Astrocyte of the spinal cord (primary cell): ENCODE data around the gene STEAP1B.

ENCODE experiments used
- DNase-seq: peaks from one replicate; pipeline ENCODE4 v3.0.0; 2011; ENCODE audit warnings: low read depth, low spot score
- H3K4me3 ChIP-seq: 2 replicates; pipeline ENCODE4 v1.5.1; 2011; ENCODE audit warnings: low read depth, mild to moderate bottlenecking, low read length, moderate library complexity
- CTCF ChIP-seq: IDR thresholded peaks from 2 replicates; pipeline ENCODE4 v1.5.1; 2012; ENCODE audit warnings: low read depth, mild to moderate bottlenecking, low read length, inconsistent platforms
- in situ Hi-C: cut with HindIII; loops from 2 replicates; pipeline ENCODE4 v1.10.0; 2017; ENCODE audit warnings: low sequenced_read_pairs

The STEAP1B gene

DNA sequence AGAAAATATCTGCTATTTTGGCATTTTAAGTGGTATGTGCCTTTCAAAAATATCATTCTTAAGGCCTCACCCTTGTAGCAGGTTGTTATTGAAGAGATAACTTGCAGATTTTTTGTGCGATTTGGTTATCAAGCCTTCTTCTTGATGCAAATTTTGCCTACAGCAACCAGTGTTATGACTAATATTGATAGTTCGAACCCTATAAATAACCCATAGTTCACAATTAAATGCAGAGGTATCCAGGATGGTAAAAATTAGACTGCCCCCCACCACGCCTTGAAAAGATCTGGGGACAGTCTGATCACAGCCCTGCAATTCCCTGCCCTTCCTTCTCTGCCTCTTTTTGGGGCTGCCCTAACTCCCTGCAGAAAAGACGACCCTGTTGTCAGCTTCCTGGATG, 114.7 kb downstream of the STEAP1B start:
- no peak for DNase-seq
- TF ChIP-seq CTCF, result no peak
- in situ Hi-C loops, result no loop called here
- H3K4me3 ChIP-seq, result no peak overlapping the region

DNA sequence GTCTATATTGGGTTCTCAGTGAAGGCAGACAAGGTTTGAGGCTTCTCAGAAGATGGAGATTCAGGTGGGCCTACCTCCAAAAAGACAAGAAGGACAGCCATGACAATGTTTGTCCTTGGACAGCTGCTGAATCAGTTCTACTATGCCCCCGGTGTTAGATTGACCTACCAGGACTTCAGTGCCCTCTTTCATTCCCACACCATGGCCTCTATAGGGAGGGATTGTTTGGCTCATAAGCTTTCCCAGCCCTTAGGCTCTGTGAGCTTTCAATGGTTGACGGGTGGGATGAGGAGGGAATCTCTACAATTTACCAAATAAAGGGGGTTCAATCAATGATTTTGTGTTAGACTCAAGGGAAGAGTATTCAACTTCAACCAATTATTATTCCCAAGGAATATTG, 119.7 kb downstream of the STEAP1B start:
- no peak for DNase-seq
- in situ Hi-C loops, result no loop called here
- H3K4me3 ChIP-seq, result no peak overlapping the region
- TF ChIP-seq CTCF, result no peak

DNA sequence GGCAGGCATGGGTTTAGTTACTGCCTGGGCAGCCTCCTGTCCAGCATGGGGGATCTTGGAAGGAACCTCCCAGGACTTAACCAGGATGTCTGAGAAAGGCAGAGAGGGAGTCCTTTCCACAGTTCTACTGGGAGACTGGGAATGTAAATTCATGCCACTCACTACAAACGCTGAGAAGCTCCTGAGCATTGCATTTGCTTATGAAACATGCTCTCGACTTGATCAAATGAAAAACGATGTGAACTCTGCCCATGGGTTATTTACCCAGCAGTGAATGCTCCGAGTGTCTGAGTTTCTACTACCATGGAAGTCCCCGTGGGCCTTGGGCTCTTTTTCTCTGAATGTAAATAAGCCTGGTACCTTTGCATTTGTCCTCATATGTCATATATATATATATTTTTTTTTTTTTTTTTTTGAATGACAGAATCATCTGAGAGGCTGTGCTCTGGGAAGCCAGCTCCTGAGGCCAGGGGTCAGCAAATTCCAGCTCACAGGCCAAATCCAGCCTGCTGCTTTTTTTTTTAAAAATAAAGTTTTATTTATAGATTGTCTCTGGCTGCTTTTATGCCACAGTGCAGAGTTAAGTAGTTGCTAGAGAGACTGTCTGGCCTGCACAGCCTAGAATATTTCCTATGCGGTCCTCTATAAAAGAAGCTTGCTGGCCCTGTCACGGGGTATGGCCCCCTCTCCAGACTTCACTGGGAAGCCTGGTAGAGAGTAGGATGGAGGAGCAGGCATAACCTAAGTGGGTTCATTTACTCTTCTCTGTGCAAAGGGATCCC, 121.6 kb downstream of the STEAP1B start:
- DNase-seq, result no peak
- no peak for TF ChIP-seq CTCF
- in situ Hi-C loops, result no loop called here
- H3K4me3 ChIP-seq, result no peak overlapping the region

DNA sequence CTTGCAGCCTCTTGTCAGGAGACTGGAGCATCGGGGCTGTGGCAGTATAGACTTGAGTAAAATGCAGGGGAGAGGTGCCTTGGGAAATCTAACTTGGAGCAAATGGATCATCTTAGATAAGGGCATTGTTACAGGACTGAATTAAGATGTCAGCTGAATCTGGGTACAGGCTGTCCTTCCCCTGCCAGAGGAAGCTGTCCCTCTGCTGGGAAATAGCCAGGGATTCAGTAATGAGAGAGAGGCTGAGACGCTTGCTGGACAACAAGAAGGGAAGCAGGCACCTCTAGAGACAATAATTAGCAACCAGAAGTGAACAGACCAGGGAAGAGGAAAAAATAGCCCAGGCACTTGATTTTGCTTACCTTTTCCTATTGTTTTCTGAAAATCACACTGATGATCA, 122.3 kb downstream of the STEAP1B start:
- no peak for DNase-seq
- no peak for TF ChIP-seq CTCF
- in situ Hi-C loops, result no loop called here
- H3K4me3 ChIP-seq, result no peak overlapping the region

DNA sequence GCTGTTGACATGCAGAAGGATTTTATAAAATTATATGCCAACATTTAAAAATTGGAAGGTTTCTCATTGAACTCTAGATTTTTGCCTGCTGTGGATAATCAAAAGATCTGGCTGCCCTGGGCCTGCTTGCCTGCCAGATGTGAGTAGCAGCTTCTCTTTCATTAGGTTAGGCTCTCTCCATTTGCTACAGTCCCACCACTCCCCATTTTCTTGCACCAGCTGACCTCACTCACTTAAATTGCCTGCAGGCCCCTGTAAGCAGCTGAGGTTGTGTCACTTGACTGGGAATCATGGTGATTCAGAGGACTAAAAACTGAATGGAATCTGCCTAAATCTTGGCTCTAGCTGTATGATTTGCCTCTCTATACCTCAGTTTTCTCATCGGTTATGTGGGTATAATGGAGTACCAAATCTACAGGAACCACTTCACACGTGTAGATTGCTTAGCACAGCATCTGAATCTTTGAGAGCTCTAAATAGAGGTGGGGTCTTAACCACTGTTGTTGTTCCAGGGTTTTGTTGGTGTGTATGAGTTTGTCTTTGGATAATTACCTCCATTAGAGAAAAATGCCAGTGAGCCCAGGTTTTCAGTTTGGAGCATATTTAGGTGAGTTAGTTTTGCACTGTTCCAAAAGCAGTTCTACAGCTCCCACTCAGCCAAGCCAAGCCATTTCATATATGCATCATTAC, 124.5 kb downstream of the STEAP1B start:
- TF ChIP-seq CTCF, result no peak
- in situ Hi-C loops, result no loop called here
- DNase-seq, result no peak
- H3K4me3 ChIP-seq, result no peak overlapping the region

GRCh38 chr7:22373911-22374310, 126.1 kb downstream of the STEAP1B start:
- no peak for TF ChIP-seq CTCF
- H3K4me3 ChIP-seq, result no peak overlapping the region
- in situ Hi-C loops, result no loop called here
- DNase-seq, result no peak
